Astrocyte of the spinal cord (primary cell): ENCODE data around the gene KANK3.

Source experiments
- DNase-seq: peaks from one replicate; pipeline ENCODE4 v3.0.0; 2011; ENCODE audit warnings: low read depth, low spot score
- H3K4me3 ChIP-seq: 2 replicates; pipeline ENCODE4 v1.5.1; 2011; ENCODE audit warnings: low read depth, mild to moderate bottlenecking, low read length, moderate library complexity
- CTCF ChIP-seq: IDR thresholded peaks from 2 replicates; pipeline ENCODE4 v1.5.1; 2012; ENCODE audit warnings: low read depth, mild to moderate bottlenecking, low read length, inconsistent platforms
- in situ Hi-C: cut with HindIII; loops from 2 replicates; pipeline ENCODE4 v1.10.0; 2017; ENCODE audit warnings: low sequenced_read_pairs

Gene KANK3

DNA sequence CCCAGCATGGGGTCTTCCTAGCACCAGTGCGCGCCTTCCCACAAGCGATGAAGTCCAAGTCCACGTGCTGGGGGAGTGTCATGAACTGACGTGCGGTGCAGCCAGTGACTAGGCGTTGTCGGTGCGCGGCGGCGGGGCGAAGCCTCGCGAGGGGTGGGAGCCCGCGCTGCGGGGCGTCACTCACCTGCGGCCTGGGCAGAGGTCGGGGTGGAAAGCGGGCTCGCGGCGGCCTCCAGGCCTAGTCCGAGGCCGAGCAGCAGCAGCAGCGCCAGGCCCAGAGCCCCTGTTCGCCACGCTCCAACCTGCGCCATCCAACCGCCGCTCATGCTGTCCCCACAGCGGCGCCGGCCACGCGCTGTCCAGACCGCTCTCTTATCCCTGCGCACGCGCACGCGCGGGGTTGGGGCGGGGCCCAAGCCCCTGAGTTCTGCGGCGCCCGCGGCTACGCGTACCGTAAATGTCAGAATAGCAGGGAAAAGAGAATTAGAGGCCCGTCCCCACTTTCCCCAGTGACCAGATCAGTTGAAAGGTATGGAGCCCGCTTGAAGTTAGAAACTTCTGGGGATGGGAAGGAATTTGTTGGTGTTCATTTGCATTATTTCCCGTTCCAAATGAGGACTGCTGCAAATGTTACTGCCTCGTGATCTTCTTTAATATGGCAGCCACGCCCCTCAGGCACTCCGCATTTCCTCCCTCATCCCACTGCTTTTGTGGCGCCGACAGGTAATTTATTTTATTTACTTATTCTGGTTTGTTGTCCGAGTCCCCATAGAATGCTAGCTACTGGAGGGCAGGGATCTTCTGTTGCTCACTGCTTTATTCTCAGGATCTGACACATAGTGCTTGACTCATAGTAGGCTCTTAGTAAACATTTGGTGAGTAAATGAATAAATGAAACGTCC, 34.8 kb downstream of the KANK3 start, which contains the start of gene CD320:
Gene CD320 (minus strand): TSS at position 394 of the 902 bp plus-strand sequence. CDS start 68 bp downstream, at position 326.
- TF ChIP-seq CTCF, result no peak
- peak within 1 kb of the TSS; percentile 62 for H3K4me3 ChIP-seq
- peak; percentile 91 for DNase-seq
- in situ Hi-C loops, result no loop called here

- in situ Hi-C loops, result no loop called here
- TF ChIP-seq CTCF, result no peak
- H3K4me3 ChIP-seq, result peak overlapping the region; percentile 62
Observed at GRCh38 chr19:8307400-8307964, 35.6 kb downstream of the KANK3 start.

GRCh38 chr19:8306235-8307054, 36.6 kb downstream of the KANK3 start:
- in situ Hi-C loops, result no loop called here
- no peak for DNase-seq
- H3K4me3 ChIP-seq, result no peak overlapping the region
- TF ChIP-seq CTCF, result no peak

More at GRCh38 chr19:8307400-8307964, 35.6 kb downstream of the KANK3 start:
- no peak for DNase-seq

- no peak overlapping the region for H3K4me3 ChIP-seq
- DNase-seq, result no peak
- TF ChIP-seq CTCF, result no peak
- in situ Hi-C loops, result no loop called here
Observed at GRCh38 chr19:8305798-8306197, 37.3 kb downstream of the KANK3 start.

DNA sequence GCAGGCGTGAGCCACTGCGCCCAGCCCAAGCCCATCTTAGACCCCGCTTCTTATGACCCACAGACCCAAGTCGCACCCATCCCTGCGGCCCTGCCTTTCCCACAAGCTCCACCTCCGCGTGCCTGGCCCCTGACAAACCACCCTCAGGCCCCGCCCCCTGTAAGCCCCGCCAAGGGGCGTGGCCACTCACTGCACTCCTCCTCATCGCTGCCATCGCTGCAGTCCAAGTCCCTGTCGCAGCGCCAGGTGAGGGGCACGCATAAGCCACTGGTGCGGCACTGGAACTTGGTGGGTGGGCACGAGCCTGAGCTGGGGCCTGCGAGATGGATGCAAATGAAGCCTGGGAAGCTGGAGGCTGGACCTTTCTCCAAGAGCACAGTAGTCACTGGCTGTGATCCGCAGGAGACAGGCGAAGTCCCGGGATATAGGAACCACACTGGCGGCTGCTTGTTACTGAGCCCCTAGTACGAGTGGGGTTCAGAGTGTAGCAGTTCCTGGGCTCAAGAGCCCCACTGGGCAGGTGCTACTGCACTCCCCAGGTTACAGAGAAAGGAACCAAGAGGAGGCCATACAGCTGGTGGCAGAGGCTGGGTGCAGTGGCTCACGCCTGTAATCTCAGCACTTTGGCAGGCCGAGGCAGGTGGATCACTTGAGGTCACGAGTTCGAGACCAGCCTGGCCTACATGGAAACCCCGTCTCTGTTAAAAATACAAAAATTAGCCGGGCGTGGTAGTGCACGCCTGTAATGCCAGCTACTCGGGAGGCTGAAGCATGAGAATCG, 38.0 kb downstream of the KANK3 start:
- DNase-seq, result no peak
- H3K4me3 ChIP-seq, result no peak overlapping the region
- in situ Hi-C loops, result no loop called here
- TF ChIP-seq CTCF, result no peak

DNA sequence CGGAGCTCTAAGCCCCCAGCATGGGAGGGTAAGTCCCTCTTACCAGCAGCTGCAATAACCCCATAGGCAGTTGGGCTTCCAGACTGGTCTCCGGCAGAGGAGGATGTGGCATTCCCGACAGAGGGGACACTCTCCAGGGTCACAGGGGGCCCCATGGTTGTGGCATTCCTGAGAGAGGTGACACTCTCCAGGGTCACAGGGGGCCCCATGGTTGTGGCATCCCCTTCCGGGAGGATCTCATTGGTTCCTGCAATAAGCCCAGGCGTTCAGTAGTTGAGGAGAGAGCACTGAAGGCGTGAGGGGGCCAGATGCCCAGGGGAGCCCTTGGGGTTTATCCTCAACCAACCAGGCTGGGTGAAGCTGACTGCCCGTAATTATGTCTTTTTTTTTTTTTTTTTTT, 40.3 kb downstream of the KANK3 start:
- TF ChIP-seq CTCF, result no peak
- no peak overlapping the region for H3K4me3 ChIP-seq
- in situ Hi-C loops, result no loop called here
- no peak for DNase-seq
